ENCODE measurements around the gene CACNA1E. TPM values are rescaled to one million over a fixed set of nuclear protein-coding genes. Genes with fewer than 3 reads are reported as not detected.

Gene CACNA1E
- total RNA-seq, 2 experiments from 2014 or later, result not detected

DNA sequence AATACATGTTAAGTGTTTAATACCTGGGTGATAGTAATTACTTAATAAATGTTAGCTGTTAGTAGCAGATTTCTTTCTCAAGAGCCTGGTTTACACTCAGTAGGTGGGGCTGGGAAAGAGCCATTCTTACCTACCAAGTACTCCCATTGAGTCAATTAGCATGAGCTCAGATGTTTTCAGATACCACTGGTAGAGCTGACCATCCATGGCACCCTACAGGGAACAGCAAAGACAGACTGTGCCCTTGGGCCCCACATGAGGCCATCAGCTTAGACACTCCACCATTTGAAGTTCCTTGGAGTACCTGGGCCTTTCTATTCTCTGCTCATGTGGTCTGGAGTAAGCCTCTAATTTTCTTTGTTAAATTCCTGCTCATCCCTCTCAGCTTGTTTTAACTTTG lies 179.3 kb downstream of the CACNA1E start:
- POLR2A ChIA-PET, result no interaction called here
- CTCF ChIA-PET, result no interaction called here

DNA sequence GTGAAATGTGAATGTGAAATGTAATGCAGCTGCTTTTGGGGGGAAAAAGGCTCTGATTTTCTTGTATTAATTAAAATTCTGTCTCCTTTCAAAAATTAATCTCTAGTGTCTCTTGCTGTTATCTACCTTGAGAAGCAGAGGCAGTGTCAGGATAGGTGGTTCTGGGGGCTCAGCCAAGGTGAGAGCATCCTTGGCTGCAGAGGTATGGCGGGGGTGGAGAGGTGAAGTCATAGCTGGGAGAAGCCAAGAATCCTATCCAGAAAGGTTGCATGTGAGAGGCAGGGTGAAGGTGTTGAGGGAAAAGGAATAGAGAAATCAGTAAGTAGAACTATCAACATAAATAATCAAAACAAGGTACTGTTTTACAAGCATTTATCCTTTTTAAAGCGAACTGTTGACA lies 181.2 kb downstream of the CACNA1E start:
- ChIA-PET POLR2A (no interaction called here), CTCF (no interaction called here)

DNA sequence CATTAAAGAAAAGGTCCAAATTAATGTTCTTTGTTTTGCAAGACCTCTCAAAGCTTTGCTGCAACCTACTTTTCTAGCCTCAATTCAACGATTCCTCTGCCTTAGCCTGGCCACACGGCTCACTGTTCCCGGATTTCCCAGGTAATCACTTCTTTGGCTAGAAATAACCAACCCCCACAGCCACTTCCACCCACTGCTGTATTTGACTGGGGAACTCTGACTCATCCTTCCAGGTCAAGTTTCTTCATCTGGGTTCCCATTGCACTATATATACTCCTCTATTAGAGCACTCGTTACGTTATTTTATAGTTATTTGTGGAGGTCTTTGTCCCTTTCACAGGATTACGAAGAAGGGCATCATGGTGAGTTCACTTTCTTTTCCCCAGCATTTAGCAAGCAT lies 185.9 kb downstream of the CACNA1E start:
- ChIA-PET CTCF (no interaction called here), POLR2A (no interaction called here)

DNA sequence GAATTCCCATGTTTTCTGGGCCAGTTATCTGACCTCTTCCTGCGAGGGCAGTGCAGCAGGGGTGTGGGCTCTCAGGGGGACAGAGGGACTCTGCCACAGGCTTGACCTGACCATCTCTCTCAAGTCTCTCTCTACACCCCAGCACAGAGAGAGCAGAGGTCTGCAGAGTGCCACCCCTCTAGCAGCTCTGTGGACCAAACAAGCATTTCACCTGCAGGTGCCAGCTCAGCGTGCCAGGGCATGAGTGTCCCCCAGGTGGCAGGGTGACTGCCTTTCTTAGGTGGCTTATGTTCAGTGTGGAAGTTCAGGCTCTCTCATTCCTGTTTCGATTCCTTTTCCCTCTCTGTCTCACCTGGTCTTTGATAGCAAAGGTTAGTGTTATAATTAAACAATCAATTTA lies 191.3 kb downstream of the CACNA1E start:
- CTCF ChIA-PET, result no interaction called here

DNA sequence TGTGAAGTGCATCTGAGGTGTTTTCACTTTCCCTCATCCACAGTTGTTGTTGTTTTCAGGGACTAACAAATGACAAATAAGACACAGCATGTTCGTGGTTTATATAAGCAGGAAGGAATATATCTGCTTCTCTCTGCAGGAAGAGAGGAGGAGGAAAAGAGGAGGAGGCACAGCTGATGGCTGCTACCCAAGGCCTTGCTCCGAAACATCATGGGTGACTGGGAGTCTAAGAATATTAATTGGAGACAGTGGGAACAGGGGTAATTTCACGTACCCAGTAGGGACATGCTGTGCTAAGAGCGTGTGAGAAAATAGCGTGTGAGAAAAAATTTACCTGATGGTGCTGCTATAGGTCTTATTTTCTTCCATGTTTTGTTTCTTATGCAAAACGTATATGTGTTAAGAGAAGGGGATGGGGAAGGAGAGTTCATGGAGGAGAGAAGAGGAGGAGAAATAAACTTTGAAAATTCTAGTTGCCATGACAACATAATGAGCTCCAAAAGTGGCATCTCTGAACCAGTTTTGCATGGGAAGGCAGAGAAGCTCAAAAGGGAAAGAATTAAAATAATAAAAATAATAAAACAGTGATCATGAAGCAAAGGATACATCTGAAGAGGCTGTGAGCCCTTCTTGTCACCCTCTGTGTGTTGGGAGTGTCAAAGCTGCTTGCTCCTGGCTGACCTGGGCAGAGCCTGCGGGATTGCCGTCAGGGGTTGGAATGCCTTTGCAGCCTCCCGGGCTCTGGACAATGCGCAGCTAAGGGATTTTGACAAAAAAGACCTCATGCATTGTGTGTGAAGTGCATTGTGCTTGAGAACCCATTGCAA lies 192.0 kb downstream of the CACNA1E start:
- ChIA-PET CTCF (no interaction called here), POLR2A (no interaction called here)

More for the DNA sequence above, 191.3 kb downstream of the CACNA1E start:
- POLR2A ChIA-PET, result no interaction called here

DNA sequence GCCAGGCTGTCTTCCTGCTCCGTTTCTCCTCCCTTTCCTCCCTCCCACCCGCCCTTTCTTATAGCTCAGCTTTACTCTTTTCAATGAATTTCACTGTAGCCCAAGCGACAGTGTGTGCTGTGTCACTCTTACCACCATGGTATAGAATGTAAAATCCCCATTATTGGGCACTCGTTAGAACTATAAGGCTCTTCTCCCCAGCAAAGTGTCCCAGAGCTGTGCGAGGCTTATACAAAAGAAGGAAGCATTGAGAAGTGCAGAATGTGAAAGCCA lies 192.5 kb downstream of the CACNA1E start:
- ChIA-PET CTCF (interaction anchor here (0.9 kb wide), 1 partner anchor 165 kb away, joined by 3 read pairs; no protein-coding TSS in a partner anchor), POLR2A (no interaction called here)

DNA sequence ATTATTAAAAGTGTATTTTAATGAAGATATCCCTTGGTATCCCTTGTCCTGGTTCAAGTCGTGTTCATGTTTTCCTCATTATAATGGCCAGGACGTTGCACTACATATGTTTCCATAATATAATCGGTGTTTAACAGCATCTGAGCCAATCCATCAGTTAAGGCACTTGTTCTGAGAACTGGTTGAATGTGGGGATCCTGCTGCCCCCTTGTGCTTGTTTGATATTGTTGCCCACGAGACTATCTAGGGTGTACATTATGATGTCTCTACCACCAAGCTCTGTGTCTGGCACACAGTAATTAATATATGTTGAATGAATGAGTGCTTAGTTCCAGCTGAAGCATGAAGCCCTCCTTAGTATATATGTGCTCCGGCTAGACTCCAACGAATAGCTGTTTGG lies 193.0 kb downstream of the CACNA1E start:
- CTCF ChIA-PET, result interaction anchor here (0.9 kb wide), 1 partner anchor 165 kb away, joined by 3 read pairs; no protein-coding TSS in a partner anchor
- POLR2A ChIA-PET, result no interaction called here

DNA sequence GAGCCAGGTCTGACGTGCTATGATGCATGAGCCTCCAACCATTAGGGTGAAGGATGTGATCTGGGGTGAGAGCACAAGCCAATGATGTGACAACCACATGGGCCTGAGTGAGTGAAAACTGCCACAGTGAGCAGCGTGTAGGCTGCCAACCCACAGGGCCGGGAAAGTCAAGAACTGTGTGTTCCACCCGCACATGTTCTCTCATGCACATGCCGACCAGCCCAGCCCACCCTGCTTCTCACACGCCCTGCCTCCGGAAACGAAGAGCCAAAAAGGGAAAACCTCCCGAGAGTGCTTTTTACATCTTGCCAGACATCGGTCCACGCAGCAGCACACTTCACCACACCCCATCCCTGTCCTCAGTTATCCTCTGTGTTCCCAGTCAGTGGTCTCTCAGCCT lies 197.0 kb downstream of the CACNA1E start:
- POLR2A ChIA-PET, result no interaction called here
- CTCF ChIA-PET, result no interaction called here

DNA sequence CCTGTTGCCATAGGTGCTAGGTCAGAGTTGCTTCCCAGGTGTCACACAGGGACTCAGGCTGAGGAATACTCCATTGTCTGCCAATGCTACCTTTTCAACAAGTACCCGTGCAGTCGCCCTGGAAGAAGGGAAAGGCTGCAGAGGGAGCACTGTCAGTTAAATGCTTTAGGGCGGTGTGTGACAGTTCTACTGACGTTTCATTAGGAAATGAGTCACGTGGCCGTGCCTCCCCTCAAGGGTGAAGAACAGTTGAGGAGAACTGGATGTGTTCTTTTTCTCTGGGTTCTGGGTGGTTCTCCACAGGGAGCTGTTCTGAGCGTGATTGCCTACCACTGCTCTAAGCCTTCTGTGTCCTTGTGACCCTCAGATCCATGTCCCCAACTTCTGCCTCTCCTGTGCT lies 197.6 kb downstream of the CACNA1E start:
- ChIA-PET CTCF (no interaction called here), POLR2A (no interaction called here)

DNA sequence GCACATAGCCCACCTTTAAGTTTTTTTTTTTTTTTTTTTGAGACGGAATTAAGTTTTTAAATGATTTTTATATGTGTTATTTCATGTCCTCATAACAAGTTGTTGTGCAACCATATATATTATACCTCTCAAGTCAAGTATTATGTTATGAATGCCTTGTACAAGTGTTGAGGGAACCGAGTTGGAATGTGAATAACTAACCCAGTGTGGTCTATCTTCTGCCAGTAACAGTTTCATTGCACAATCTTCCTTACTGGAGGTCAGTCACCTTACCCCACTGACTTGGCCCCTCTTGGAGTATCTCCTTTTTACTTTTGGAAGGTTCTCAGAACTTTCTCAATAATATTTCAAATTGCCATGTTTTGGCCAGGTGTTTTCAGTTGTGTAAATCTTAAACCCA lies 201.9 kb downstream of the CACNA1E start:
- ChIA-PET POLR2A (no interaction called here), CTCF (no interaction called here)

DNA sequence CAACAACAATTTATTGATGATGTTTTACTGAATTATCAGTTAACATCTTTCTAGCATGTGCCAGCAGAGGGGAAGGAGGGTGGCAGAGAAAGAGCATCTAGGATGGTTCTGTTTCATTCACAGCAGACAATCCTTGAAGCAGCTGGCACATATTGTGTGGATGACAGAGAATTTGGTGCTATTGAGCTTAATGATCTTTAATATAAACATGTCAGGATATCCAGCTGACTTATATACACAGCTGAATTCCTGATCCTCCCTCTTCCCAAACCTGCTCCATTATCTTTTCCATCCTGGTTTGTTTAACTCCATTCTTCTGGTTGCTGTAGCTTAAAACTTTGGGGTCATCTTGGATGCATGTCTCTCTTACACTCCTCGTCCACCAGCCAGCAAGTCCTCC lies 218.6 kb downstream of the CACNA1E start:
- POLR2A ChIA-PET, result no interaction called here
- CTCF ChIA-PET, result no interaction called here

DNA sequence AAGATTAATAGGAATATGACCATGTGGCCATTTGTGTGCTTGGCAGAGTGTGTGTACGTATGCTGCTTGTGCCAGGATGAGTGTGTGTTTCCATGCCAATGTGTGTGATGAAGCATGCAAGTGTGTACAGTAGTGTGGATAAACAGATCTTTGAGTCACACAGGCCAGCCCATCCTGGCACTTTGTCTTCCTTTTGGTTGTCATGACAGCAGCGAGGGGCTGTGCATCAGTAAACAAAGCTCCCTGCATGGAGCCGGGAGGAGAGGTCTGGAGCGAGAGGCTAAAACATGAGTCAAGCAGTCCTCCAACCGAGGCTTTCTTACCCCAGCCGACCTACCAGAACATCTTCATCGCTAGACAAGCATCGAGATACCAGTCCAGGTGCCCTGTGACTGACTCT lies 221.2 kb downstream of the CACNA1E start:
- ChIA-PET CTCF (no interaction called here), POLR2A (no interaction called here)

DNA sequence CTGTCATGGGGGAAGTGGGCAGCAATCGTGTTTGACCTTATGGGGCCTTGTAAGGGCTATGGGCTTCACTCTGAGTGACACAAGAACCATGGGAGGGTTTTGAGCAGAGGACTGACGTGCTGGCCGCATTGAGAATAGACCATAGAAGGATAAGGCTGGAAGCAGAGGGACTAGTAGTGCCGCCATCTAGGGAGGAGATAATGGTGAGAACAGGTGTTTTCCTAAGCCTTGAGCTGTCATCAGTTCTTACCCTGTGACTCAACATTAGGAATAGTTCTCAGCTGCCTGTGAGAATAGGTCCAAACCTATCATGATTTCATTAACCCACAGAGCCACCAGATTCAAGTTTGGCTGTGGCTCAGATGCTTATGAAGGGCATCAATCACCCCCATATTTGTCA lies 228.5 kb downstream of the CACNA1E start:
- ChIA-PET POLR2A (no interaction called here), CTCF (no interaction called here)

DNA sequence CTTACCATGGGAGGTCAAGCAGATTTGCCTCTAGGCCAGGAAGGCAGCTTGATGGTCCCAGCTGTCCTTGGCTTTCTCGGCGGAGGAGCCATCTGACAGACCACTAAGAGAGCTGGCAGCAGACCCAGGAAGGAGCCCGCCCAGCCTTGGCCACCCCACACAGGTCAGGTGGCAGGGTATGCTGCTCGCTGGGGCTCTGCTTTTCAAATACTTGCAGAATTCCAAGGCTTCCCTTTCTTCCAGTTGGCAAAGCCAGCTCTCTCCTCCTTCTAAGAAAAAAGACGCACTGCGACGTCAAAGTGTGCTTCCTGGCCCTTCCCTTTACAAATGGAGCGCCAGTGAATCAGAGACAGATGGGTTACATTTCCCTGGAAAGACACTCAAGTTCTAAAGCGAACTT lies 229.4 kb downstream of the CACNA1E start:
- ChIA-PET CTCF (no interaction called here), POLR2A (no interaction called here)

DNA sequence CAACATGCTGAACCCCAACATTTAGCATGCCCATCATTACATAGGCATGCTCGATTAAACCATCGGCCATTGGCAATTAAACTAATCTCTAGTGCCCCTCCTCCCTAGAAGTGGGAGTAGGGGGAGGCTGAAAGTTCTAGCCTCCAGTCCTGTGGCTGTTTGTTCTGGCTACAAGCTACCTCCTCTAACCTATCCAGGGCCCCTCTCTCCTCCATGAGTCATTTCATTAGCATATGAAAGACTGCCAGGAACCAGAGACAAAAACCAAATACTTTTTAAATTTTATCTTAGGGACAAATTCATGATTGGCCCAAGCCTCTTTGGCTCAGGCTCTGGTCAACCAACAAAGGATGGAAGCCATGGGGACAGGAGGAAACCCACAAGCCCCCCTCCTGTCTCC lies 231.1 kb downstream of the CACNA1E start:
- ChIA-PET CTCF (no interaction called here), POLR2A (no interaction called here)

DNA sequence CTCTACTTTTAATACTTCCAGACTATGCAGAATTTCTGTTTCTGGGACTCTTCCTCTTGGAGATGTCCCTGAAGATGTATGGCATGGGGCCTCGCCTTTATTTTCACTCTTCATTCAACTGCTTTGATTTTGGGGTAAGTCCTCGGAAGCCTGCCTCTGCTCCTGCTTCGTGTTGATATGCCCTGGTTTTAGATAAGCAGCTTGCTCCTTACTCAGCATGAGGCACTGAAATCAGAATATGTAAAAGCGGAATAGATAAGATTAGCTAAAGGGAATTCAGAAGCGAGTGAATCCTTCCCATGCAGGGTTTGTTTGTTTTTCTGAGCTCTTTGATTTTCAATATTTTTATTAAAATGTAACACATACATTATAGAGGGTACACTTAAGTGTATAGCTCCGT lies 234.7 kb downstream of the CACNA1E start:
- CTCF ChIA-PET, result interaction anchor here (1.3 kb wide), 1 partner anchor 10 kb away, joined by 3 read pairs; no protein-coding TSS in a partner anchor
- POLR2A ChIA-PET, result no interaction called here

DNA sequence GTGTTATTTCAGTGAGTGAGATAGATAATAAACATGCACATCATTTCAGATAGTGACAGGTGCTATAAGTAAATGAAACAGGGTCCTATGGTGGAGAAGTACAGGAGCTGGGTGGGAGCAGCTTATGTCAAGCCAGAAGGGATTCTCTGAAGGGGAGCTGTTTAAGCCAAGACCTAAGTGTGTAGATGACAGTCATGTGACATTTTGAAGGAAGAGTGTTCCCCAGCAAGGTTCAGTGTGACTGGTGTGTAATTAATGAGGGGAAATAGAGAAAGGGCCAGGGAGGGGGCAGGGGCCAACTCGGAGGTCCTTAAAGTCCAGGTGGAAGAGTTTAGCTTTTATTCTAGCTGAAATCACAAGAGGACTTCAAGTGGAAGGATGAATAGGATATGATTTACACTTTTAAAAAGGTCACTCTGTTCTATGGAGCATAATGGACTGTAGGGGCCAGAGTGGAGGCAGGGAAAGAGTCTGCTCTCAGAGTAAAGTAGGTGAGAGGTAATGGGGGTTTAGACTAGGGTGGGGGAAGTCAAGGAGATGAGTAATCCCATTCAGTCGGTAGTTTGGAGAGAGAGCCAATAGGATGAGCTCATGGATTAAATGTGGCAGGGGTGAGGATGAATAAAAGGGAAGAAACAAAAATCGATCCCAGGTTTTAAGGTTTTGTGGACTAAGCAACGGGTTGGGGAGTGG lies 243.1 kb downstream of the CACNA1E start:
- POLR2A ChIA-PET, result no interaction called here
- CTCF ChIA-PET, result no interaction called here

DNA sequence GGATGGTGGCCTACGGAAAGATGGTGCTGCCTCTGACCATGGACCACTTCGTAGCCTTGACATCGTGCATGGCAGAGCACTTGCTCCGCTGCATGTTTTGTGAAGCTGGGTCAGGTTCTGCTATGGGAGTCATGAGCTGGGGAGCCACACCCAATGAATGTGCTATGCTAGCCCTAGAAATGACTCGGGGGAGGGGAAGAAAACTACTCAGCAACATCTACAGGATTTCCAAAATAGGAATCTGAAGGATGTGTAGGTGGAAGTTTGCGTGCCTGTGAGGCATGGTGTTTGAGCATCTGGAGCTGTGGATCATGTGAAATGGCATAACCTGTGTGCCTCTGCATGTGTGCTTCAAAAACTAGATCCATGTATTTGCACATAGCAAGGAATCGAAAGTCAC lies 247.3 kb downstream of the CACNA1E start:
- CTCF ChIA-PET, result no interaction called here
- POLR2A ChIA-PET, result no interaction called here

DNA sequence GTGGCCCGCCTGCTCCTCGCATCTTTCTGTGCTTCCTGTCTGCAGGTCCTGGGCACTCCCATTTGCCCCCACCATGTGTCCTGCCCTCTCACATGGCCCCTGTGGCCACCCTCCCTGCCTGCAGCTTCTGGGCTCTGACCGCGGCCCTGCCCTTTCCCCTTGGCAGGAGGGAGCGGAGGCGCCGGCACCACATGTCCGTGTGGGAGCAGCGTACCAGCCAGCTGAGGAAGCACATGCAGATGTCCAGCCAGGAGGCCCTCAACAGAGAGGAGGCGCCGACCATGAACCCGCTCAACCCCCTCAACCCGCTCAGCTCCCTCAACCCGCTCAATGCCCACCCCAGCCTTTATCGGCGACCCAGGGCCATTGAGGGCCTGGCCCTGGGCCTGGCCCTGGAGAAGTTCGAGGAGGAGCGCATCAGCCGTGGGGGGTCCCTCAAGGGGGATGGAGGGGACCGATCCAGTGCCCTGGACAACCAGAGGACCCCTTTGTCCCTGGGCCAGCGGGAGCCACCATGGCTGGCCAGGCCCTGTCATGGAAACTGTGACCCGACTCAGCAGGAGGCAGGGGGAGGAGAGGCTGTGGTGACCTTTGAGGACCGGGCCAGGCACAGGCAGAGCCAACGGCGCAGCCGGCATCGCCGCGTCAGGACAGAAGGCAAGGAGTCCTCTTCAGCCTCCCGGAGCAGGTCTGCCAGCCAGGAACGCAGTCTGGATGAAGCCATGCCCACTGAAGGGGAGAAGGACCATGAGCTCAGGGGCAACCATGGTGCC lies 249.1 kb downstream of the CACNA1E start:
- CTCF ChIA-PET, result no interaction called here
- POLR2A ChIA-PET, result no interaction called here

DNA sequence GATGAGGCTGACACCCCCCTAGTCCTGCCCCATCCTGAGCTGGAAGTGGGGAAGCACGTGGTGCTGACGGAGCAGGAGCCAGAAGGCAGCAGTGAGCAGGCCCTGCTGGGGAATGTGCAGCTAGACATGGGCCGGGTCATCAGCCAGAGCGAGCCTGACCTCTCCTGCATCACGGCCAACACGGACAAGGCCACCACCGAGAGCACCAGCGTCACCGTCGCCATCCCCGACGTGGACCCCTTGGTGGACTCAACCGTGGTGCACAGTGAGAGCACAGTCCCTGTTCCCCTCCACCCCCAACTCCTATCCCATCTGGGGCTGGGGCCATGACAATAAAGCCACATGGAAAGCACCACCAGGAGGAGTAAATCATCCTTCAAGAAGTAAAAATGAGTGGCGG lies 250.2 kb downstream of the CACNA1E start:
- CTCF ChIA-PET, result no interaction called here
- POLR2A ChIA-PET, result no interaction called here

DNA sequence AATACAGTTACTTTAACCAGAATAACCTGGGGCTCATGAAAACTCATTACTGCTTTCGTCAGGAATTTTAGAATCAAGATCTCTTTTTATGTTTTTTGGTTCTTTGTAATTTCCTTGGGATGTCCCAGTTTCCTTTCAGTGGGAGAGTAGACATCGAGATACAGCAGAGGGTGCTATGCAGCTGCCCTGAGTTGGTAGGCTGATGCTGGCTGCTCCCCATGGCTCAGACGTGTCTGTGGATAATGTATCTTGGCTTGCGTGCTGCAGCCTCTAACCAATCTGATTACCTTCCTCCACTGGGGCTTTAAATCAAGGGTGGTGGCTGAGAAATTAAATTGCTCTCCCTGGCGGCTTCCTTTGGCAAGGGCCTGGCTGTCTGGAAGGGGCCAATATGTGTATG lies 253.7 kb downstream of the CACNA1E start:
- ChIA-PET CTCF (no interaction called here), POLR2A (no interaction called here)
